HCT116 (cell line): ENCODE data around the gene BPTF. TPM values are rescaled to one million over a fixed set of nuclear protein-coding genes. Genes with fewer than 3 reads are reported as not detected.

Experiments
- ATAC-seq: fragments of 200-7000 bp; cut with Tn5 transposase; 2 replicates; pipeline ENCODE4 v1.9.1; 2020; ENCODE audit warnings: mild to moderate bottlenecking, moderate library complexity
- BruUV-seq: library from RNA; stranded (reverse); fragments of 400-500 nt; replicated peaks from 2 replicates; lab custom pipeline; 2021; lab: Mats Ljungman, UMichigan
- CTCF ChIA-PET: fragments of 300-600 bp; sonication (Branson Sonifier 250); formaldehyde crosslinking; loops from one replicate; lab custom pipeline; 2021; ENCODE audit warnings: antibody characterized with exemption; lab: Charles Lee
- POLR2A ChIA-PET: fragments of 300-600, 350-600 bp; sonication (Branson Sonifier 250); formaldehyde crosslinking; loops from one replicate; lab custom pipeline; 2021; ENCODE audit warnings: antibody characterized with exemption; lab: Charles Lee
- RAD21 ChIA-PET, 2 experiments: fragments of 300-600 bp; sonication (Branson Sonifier 250); formaldehyde crosslinking; loops; one replicate each; lab custom pipeline; 2023; ENCODE audit warnings: low total read pairs in 2 of 2; ENCODE audit not compliant: uncharacterized antibody in 2 of 2, unreplicated experiment in 2 of 2, low non-redundant PET in 1 of 2; lab: Charles Lee
- DNase-seq: peaks from one replicate; pipeline ENCODE4 v3.0.0-alpha.2; 2010; ENCODE audit warnings: low read depth, low spot score
- H2AFZ ChIP-seq: fragments of 200-600 bp; shearing (Covaris generic), sonication (generic); 2 replicates; pipeline ENCODE4 v1.6.1; 2017; ENCODE audit warnings: low read depth, mixed run types, mixed read lengths, antibody characterized with exemption, low read length; ENCODE audit not compliant: poor library complexity, severe bottlenecking
- H3K27ac ChIP-seq: 2 replicates; pipeline ENCODE4 v1.5.1; 2012; ENCODE audit warnings: low read depth, low read length
- H3K27me3 ChIP-seq: fragments of 200-600 bp; sonication (generic); 2 replicates; pipeline ENCODE4 v1.6.1; 2016; ENCODE audit warnings: mixed run types, low read length, mixed read lengths; ENCODE audit not compliant: insufficient read depth
- H3K36me3 ChIP-seq, 2 experiments: fragments of 200-500 bp in 1 of 2; fragments of 200-600 bp in 1 of 2; sonication (Bioruptor generic) in 1 of 2; sonication (generic) in 1 of 2; 2 replicates each; pipeline versions ENCODE4 v1.5.1 to v1.6.1; 2014 to 2016; ENCODE audit warnings: low read length in 2 of 2, inconsistent platforms in 1 of 2, mixed read lengths in 1 of 2, mixed run types in 1 of 2; ENCODE audit not compliant: insufficient read depth in 2 of 2, control insufficient read depth in 1 of 2
- H3K4me1 ChIP-seq, 2 experiments: fragments of 200-600 bp in 1 of 2; sonication (generic) in 1 of 2; 2 replicates each; pipeline versions ENCODE4 v1.5.1 to v1.6.1; 2012 to 2017; ENCODE audit warnings: low read length in 2 of 2, inconsistent platforms in 1 of 2, mild to moderate bottlenecking in 1 of 2, mixed read lengths in 1 of 2, mixed run types in 1 of 2, moderate library complexity in 1 of 2; ENCODE audit not compliant: insufficient read depth in 2 of 2, control insufficient read depth in 1 of 2
- H3K4me2 ChIP-seq: fragments of 200-600 bp; sonication (generic); 2 replicates; pipeline ENCODE4 v1.6.1; 2017; ENCODE audit warnings: mixed run types, low read length, mixed read lengths
- H3K4me3 ChIP-seq, 2 experiments: fragments of 200-600 bp in 1 of 2; sonication (generic) in 1 of 2; replicated peaks in 1 of 2; 2 replicates each; pipeline ENCODE4 v1.5.1; 2011 to 2016; ENCODE audit warnings: low read length in 2 of 2, control low read depth in 1 of 2, low read depth in 1 of 2, mild to moderate bottlenecking in 1 of 2, mixed read lengths in 1 of 2, mixed run types in 1 of 2
- H3K79me2 ChIP-seq: fragments of 200-600 bp; sonication (generic); 2 replicates; pipeline ENCODE4 v1.6.1; 2017; ENCODE audit warnings: mild to moderate bottlenecking, mixed run types, low read length, moderate library complexity, mixed read lengths; ENCODE audit not compliant: insufficient read depth
- H3K9ac ChIP-seq: fragments of 200-600 bp; sonication (generic); 2 replicates; pipeline ENCODE4 v1.6.1; 2016; ENCODE audit warnings: low read length, mixed read lengths
- H3K9me2 ChIP-seq: fragments of 200-600 bp; sonication (generic), shearing (Covaris generic); 2 replicates; pipeline ENCODE4 v1.6.1; 2017; ENCODE audit warnings: mixed run types, mild to moderate bottlenecking, moderate library complexity; ENCODE audit not compliant: insufficient read depth
- H3K9me3 ChIP-seq, 2 experiments: fragments of 200-500 bp in 1 of 2; fragments of 200-600 bp in 1 of 2; sonication (Bioruptor generic) in 1 of 2; sonication (generic) in 1 of 2; 2 replicates each; pipeline ENCODE4 v1.6.1; 2014 to 2017; ENCODE audit warnings: low read length in 2 of 2, mixed read lengths in 2 of 2, inconsistent platforms in 1 of 2, low read depth in 1 of 2, mild to moderate bottlenecking in 1 of 2, mixed run types in 1 of 2, moderate library complexity in 1 of 2; ENCODE audit not compliant: control insufficient read depth in 1 of 2, insufficient read depth in 1 of 2
- H4K20me1 ChIP-seq: fragments of 200-600 bp; sonication (generic), shearing (Covaris generic); 2 replicates; pipeline ENCODE4 v1.6.1; 2017; ENCODE audit warnings: mixed run types, mild to moderate bottlenecking, moderate library complexity; ENCODE audit not compliant: insufficient read depth
- CBX3 ChIP-seq: IDR thresholded peaks from 2 replicates; pipeline ENCODE4 v1.6.1; 2012; ENCODE audit warnings: low read depth
- CEBPB ChIP-seq: IDR thresholded peaks from 2 replicates; pipeline ENCODE4 v1.6.1; 2012; ENCODE audit warnings: low read depth
- FOSL1 ChIP-seq: IDR thresholded peaks from 2 replicates; pipeline ENCODE4 v1.6.1; 2012; ENCODE audit warnings: low read depth
- JUND ChIP-seq: IDR thresholded peaks from 2 replicates; pipeline ENCODE4 v1.6.1; 2012
- POLR2A ChIP-seq: IDR thresholded peaks from 2 replicates; pipeline ENCODE4 v1.7.0; 2011; ENCODE audit warnings: borderline replicate concordance; ENCODE audit not compliant: insufficient read depth, insufficient read length; ENCODE audit errors: extremely low read depth
- RAD21 ChIP-seq: IDR thresholded peaks from 2 replicates; pipeline ENCODE4 v1.6.1; 2012; ENCODE audit warnings: low read depth, mild to moderate bottlenecking
- REST ChIP-seq: IDR thresholded peaks from 2 replicates; pipeline ENCODE4 v1.6.1; 2012; ENCODE audit warnings: low read depth
- SIN3A ChIP-seq: IDR thresholded peaks from 2 replicates; pipeline ENCODE4 v1.6.1; 2012; ENCODE audit warnings: low read depth
- SP1 ChIP-seq: IDR thresholded peaks from 2 replicates; pipeline ENCODE4 v1.6.1; 2012; ENCODE audit warnings: low read depth
- SRF ChIP-seq: IDR thresholded peaks from 2 replicates; pipeline ENCODE4 v1.6.1; 2012; ENCODE audit warnings: low read depth
- YY1 ChIP-seq: IDR thresholded peaks from 2 replicates; pipeline ENCODE4 v1.6.1; 2011; ENCODE audit warnings: low read length, low read depth, moderate library complexity, mild to moderate bottlenecking; ENCODE audit not compliant: insufficient replicate concordance; ENCODE audit errors: extremely low read depth
- ZFX ChIP-seq: fragments of 450-650 bp; IDR thresholded peaks from 2 replicates; pipeline ENCODE4 v1.6.1; 2017
- intact Hi-C: fragments of 100-400 bp; cut with micrococcal nuclease; formaldehyde crosslinking; loops from 2 replicates; pipeline ENCODE4 v1.10.0; 2022
- total RNA-seq: library from RNA; stranded (reverse); gene quantifications from one replicate; pipeline ENCODE4 v1.2.1, GENCODE V29; 2021; ENCODE audit not compliant: unreplicated experiment

BPTF gene
- total RNA-seq, 1 experiment from 2014 or later: 114 TPM

DNA sequence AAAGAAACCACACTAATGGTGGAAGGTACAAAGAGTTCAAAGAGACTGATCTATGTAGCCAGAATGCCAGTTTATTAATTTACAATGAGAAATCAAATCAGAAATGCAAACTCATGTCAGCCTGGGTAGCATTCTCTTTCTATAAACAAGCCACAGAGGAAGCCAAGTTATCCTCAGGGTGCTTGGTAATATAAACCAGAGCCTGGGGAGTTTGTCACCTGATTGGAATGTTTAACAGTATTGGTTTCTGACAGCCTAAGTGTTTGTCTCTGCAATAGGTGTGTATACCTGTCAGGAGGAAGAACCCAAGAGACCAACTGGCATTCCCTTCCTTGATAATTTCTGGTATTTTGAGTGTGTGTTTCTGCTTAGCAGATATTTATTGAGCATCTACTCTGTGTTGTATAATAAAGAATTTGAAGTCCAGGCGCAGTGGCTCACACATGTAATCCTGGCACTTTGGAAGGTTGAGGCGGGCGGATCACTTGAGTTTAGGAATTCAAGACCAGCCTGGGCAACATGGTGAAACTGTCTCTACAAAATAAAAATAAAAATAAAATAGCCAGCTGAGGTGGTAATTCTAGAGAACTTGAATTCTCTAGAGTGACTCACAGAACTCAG is 174.1 kb downstream of the BPTF start:
- no peaks in the 10 kb centered on the region for H3K27me3 ChIP-seq
- ATAC-seq: peak; percentile 80
- intact Hi-C loops: no loop called here
- no peak overlapping the region for H3K9ac ChIP-seq
- CTCF ChIA-PET: interaction anchor here (0.7 kb wide), 1 partner anchor 10 kb away, joined by 4 read pairs; no protein-coding TSS in a partner anchor
- H2AFZ ChIP-seq: peak overlapping the region; percentile 25
- no peaks in the 10 kb centered on the region for H3K9me3 ChIP-seq
- peak overlapping the region; percentile 12 for H3K4me2 ChIP-seq
- no peaks in the 10 kb centered on the region for H3K9me2 ChIP-seq
- no peak for TF ChIP-seq CBX3
- 0 out of 2 replicates have a peak, but pooled peaks have one; percentile 19 for TF ChIP-seq JUND
- TF ChIP-seq ZFX: no peak
- no peak for TF ChIP-seq SIN3A
- TF ChIP-seq, all 23 proteins: peak for 1
- BruUV-seq: no TSS peak
- Histone ChIP-seq H3K4me3 (no peak overlapping the region), H3K4me1 (peaks cover 12 to 25% of the 10 kb centered on the region in 2 experiments), H4K20me1 (no peaks in the 10 kb centered on the region), H3K36me3 (no peaks in the 10 kb centered on the region), H3K79me2 (no peaks in the 10 kb centered on the region), H3K27ac (no peak overlapping the region)
- ChIA-PET RAD21 (no interaction called here), POLR2A (no interaction called here)
- no peak for DNase-seq

- DNase-seq (no peak), ATAC-seq (no peak)
- CTCF ChIA-PET: no interaction called here
- Histone ChIP-seq H3K4me1 (peaks cover 6 to 10% of the 10 kb centered on the region in 2 experiments), H3K36me3 (no peaks in the 10 kb centered on the region), H3K4me3 (no peak overlapping the region), H3K9me3 (no peaks in the 10 kb centered on the region), H3K27ac (no peak overlapping the region), H3K27me3 (no peaks in the 10 kb centered on the region), H3K9me2 (no peaks in the 10 kb centered on the region), H2AFZ (no peak overlapping the region), H4K20me1 (no peaks in the 10 kb centered on the region), H3K79me2 (no peaks in the 10 kb centered on the region), H3K4me2 (no peak overlapping the region), H3K9ac (no peak overlapping the region)
- RAD21 ChIA-PET: no interaction called here
- no peak for TF ChIP-seq SP1
- TF ChIP-seq YY1: no peak
- TF ChIP-seq SRF: no peak
- no peak for TF ChIP-seq RAD21
- TF ChIP-seq CEBPB: no peak
- TF ChIP-seq POLR2A: no peak
- no peak for TF ChIP-seq REST
- TF ChIP-seq ZFX: no peak
- no peak for TF ChIP-seq FOSL1
- POLR2A ChIA-PET: interaction anchor here (1.5 kb wide), 1 partner anchor 16 kb away, joined by 4 read pairs; no protein-coding TSS in a partner anchor
- BruUV-seq: no TSS peak
- intact Hi-C loops: no loop called here
These were observed 178.9 kb downstream of the BPTF start for GRCh38 chr17:68004201-68004600.
